HG03280 (cell line): ENCODE measurements around the gene TRIM44.

Experiments
- ATAC-seq: cut with Tn5 transposase; IDR thresholded peaks from one replicate; pipeline ENCODE4 v1.9.1; 2021; ENCODE audit warnings: mild to moderate bottlenecking, moderate library complexity; ENCODE audit not compliant: unreplicated experiment

Gene TRIM44

GRCh38 chr11:35671396-35672127, 9.0 kb downstream of the TRIM44 start:
- no peak for ATAC-seq

DNA sequence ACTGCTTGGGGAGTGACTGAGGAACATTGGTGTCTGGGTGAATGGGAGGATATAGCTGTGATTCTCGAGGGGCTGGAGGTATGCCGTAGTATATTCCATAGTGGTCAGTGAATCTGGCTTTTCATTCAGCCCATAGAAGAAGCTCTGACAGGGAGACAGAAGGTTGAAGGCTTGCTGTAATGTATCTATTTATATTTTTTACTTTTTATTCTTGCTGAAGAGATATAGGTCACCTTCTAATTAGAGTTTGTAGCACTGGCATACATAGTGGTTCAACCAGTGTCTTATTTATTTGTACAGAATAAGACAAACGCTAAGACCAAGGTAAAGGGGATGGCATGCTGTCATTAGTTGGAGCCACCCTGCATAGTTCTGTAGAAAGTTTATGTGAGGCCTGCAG, 10.0 kb downstream of the TRIM44 start:
- ATAC-seq: no peak

- ATAC-seq: no peak
These were observed 13.5 kb downstream of the TRIM44 start for GRCh38 chr11:35675901-35676610.

DNA sequence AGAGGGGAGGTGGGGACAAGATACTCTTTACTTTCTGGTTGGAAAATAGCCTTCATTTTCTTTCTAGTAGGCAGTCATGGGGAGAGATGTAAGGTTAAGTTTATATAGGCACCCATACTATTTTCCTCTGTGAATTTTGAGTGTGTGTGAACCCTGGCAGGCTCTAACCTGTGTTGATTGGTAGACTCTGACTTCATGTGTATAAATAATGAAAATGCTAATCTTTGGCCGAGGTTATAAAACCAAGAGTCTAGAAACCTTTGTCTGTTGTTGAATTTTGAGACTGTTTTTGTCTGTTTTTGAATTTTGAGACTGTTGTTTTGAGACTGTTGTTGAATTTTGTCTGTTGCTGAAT, 14.0 kb downstream of the TRIM44 start:
- no peak for ATAC-seq

DNA sequence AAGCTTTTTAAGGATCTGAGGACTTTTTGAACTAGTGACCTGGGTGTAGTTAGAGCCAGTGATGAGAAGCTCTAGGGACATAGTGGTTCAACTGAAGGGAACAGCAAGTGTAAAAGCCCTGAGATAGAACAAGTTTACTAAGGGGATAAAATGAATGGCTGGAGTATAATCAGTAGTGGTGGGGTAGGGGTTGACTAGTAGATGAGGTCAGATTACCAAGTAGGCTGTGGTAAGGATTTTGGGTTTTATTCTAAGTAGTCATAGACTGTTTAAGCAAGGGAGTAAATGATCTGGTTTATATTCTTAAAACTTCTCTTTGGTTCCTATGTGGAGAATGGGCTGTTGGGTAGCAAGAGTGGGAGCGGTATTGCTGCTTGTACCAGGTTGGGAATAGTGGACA, 15.3 kb downstream of the TRIM44 start:
- no peak for ATAC-seq

DNA sequence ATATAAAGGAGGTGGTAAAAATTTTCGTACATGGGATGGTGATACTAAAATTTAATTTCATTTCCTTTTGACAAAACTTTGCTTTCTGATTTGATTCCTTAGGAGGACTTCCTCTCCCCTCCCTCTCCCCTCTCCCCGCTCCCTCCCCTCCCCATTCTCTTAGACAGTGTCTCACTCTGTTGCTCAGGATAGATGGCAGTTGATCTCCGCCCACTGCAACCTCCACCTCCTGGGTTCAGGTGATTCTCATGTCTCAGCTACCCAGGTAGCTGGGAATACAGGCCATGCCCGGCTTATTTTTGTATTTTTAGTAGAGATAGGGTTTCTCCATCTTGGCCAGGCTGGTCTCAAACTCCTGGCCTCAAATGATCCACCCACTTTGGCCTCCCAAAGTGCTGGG, 15.9 kb downstream of the TRIM44 start:
- ATAC-seq: no peak

GRCh38 chr11:35678975-35679374, 16.4 kb downstream of the TRIM44 start:
- ATAC-seq: no peak

DNA sequence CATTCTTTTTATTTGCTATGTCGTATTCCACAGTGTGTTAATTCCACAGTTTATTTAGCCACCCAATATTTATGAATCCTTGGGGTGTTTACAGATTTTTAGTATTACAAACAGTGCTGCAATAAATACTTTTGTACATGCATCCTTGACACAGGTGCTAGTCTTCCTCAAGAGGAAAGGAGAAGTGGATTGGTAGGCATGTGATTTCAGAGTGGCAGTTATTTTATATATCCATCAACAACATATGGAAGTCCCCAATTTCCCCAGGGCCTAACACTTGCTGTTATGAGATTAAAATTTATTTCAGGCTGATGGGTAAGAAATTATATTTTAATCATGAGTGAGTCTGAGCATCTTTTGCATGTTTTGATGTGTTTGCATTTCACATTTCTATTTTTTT, 17.9 kb downstream of the TRIM44 start:
- ATAC-seq: no peak

- ATAC-seq: no peak
These were observed 18.7 kb downstream of the TRIM44 start for GRCh38 chr11:35681163-35681767.

DNA sequence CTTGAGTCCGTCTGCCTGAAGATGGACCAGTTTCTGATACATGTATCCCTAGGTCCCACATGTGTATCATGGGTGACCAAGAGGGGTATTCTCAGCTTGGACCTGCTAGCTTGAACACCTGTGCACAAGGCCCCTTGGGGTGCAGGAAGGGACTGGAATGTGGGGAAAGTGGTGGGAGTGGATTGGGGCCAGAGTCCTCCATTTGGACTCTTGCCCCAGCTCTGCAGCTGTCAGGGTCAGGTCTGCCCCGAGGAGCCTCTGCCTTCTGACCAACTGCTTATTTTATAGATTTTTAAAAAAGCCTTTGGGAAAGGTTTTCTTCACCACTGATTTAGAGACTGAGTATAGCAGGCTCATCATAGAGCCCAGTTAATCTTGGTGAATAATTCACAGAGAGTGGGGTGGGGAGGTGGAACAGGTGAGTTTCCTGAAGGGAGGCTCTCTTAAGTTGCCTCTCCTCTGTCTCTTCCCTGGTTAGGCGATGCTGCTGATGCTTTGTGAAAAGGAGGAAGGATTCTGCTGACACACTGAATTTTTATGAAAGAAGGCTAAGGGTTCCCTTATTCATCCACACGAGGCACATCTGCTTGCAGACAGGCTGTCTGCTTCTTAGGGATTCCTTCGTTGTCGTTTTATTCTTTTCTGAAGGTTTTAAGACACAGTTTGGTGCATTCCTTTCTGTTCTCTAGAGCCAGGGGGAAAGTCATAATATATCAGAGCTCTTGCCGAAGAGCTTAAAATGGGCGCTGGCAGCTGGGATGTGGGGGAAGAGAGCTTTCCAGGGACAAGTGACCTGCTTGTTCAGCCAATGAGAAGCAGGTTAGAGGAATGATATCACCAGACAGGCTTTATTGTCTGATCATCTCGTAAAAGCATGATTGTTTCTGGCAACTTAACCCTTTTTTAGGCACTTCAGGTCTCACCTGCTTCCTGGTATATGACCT, 19.9 kb downstream of the TRIM44 start:
- no peak for ATAC-seq

DNA sequence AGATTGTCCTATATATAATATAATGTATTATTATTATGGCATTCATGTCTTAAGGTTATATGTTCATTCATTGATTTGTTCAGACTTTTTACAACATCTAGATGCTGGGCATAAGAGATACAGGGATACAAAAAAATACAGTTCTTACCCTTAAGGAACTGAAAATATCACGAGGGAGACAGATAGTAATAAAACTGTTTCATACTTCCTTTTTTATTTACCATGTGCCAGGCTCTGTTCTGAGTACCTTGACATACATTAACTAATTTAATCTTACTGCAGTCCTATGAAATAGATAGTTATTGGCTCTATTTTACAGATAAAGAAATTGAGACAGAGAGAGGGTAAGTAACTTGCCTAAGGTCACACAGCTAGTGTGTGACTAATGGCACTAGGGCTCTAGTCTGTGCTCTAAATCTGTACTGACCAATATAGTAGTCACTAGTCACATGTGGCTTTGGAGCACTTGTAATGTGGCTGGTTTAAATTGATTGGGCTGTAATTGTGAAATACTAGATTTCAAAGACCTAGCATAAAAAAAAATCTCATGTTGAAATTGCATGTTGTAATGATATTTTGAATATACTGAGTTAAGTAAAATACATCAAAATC, 21.3 kb downstream of the TRIM44 start:
- ATAC-seq: peak; percentile 62

GRCh38 chr11:35688023-35688422, 25.4 kb downstream of the TRIM44 start:
- ATAC-seq: no peak

DNA sequence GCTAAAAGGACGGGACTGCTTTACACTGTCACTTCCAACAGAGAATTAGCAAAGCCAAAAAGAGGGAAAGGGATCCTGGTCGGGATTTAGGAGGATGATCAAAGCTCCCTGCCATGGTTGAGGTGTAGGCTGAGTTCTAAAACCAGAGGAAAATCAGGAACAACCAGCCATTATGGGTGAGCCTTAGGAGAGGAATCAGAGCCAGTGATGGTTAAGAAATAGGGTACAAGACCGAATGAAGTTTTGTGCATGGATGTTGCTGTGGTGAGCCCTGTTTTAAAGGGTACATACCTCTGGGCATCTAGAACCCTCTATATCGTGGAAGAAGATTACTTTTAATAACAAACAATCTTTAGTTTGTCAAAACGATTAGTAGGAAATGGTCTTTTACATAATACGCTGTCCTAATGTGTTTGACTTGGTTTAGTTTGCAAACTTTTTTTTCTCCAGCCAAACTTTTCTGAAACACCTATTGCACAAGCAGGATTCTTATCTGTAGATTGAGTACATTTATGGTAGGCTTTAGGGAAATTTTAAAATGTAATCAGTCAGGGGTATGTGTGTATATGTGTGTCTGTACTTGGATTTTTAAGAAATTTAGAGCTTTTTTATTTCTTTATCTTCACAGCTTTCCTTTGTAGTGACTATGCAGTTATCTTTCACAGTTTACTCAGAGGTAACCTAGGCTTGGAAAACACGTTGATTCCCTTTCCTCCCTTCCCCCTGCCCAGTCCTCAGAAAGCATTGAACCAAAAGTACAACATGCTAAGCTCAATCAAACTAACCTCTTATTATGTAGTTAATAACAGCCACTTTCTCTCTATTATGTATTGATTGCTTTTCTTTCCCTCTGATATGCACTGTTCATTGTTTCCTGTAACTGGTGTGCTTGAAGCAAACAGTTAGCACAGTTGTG, 26.8 kb downstream of the TRIM44 start:
- ATAC-seq: no peak

GRCh38 chr11:35702126-35702525, 39.6 kb downstream of the TRIM44 start:
- ATAC-seq: no peak

DNA sequence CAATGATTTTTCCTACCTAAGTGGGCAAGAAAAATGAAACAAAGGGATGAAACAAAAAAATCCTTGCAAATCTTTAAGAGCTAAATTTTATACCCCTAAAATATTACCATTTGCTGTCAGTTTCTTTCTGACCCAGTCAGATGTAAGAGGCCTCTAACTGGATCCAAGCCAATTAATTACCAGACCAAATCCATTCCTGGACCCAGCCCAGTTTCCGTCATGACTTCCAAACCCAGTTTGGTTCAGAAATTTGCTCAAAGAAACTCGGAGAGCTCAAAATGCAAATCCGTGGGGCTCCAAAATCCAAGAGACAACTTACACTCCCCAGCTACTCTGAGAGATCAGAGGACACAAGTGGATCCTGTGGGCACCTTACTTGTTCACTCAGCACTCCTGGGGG, 46.8 kb downstream of the TRIM44 start:
- ATAC-seq: no peak

DNA sequence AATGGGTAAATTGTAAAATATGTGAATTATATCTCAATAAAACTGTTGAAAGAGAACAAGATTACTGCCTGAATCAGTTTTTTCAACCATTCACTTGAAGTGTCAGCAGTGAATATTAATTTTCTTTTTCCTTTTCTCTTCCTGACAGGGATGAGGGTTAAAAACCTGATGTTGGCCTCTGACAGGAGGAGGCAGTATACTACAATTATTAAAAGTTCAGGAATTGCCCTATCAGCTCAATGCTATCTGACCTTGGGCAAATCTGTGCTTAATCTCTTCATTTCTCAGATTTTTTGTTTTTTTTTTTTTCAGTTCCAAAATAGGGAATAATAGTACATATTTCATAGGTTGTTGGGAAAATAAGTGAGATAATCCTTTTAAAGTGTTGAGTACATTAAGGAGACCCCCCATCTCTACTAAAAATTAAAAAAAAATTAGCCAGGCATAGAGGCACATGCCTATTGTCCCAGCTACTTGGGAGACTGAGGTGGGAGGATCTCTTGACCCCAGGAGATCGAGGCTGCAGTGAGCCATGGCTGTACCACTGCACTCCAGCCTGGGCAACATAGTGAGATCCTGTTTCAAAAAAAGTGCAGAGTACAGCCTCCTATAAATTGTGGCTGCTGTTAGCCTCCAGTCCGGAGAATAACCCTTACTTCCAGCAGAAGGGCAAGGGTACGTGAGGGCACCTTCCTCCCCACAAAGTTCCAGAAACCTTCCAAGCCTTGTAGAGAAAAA, 48.8 kb downstream of the TRIM44 start:
- ATAC-seq: no peak

DNA sequence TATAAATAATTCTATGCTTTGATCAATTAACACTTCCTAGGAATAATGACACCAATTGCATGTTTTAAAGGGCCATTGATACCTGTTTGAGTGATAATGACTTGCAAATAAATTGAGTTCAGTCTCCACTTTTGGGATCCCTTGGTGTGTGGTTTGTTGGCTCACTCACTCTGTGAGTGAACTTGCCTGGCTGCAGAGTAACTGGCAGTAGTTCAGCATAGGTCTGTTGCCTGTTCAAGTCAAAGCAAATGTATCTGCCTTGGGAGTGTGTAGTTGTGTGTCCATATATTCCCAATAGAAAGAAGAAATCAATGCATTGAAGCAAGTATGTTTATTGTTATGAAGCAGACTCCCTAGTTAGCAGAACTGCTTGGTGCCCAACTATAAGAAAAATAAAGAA, 49.3 kb downstream of the TRIM44 start:
- ATAC-seq: no peak

GRCh38 chr11:35712533-35712932, 50.0 kb downstream of the TRIM44 start:
- ATAC-seq: no peak
